ENCODE results near the gene MYMK.

DNA sequence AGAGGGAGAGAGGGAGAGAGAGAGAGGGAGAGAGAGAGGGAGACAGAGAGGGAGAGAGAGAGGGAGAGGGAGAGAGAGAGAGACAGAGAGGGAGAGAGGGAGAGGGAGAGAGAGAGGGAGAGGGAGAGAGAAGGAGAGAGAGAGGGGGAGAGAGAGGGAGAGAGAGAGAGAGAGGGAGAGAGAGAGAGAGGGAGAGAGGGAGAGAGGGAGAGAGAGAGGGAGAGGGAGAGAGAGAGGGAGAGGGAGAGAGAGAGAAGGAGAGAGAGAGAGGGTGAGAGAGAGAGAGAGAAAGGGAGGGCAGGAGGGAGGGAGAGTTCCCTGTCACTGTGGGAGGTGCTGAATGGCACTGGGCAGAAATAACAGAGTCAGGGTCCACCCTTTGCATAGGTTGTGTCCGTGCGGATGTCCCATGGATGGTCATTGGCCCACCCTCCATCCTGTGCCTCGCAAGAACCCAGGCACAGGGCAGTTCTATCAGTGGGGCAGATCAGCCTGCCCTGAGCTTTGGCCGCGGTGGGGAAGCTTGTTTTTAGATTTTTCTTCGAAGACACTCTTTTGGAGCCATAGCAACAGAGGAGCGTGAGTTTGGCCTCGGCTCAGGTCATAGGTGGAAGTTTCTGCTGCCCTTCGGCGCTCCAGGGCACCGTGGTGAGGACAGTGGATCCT lies 39.8 kb upstream of the MYMK start:
- TF ChIP-seq POLR2A (IDR thresholded peaks at IDR 0.05; ENCODE audit: borderline replicate concordance, extremely low read depth, insufficient read depth, insufficient read length): no peak
- no peak for TF ChIP-seq POLR2AphosphoS5 (IDR thresholded peaks at IDR 0.05; ENCODE audit: low read depth, low read length)
- TF ChIP-seq, protein P1, sequence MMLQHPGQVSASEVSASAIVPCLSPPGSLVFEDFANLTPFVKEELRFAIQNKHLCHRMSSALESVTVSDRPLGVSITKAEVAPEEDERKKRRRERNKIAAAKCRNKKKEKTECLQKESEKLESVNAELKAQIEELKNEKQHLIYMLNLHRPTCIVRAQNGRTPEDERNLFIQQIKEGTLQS (IDR thresholded peaks at IDR 0.05): no peak
- TF ChIP-seq, protein P2, sequence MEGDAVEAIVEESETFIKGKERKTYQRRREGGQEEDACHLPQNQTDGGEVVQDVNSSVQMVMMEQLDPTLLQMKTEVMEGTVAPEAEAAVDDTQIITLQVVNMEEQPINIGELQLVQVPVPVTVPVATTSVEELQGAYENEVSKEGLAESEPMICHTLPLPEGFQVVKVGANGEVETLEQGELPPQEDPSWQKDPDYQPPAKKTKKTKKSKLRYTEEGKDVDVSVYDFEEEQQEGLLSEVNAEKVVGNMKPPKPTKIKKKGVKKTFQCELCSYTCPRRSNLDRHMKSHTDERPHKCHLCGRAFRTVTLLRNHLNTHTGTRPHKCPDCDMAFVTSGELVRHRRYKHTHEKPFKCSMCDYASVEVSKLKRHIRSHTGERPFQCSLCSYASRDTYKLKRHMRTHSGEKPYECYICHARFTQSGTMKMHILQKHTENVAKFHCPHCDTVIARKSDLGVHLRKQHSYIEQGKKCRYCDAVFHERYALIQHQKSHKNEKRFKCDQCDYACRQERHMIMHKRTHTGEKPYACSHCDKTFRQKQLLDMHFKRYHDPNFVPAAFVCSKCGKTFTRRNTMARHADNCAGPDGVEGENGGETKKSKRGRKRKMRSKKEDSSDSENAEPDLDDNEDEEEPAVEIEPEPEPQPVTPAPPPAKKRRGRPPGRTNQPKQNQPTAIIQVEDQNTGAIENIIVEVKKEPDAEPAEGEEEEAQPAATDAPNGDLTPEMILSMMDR (IDR thresholded peaks at IDR 0.05 in 2 of 3, conservative IDR thresholded peaks at IDR 0.05 in 1 of 3; ENCODE audit: borderline replicate concordance in 1 of 3, insufficient read depth in 1 of 3, low read depth in 2 of 3, low read length in 2 of 3): no peak
- no peak for TF ChIP-seq RAD21 (IDR thresholded peaks at IDR 0.05; ENCODE audit: low read depth)

Data from HCT116 (cell line).